ENCODE data around the gene FARP1. TPM values are rescaled to one million over a fixed set of nuclear protein-coding genes. Genes with fewer than 3 reads are reported as not detected.
A peak's percentile ranks its signal among the peaks of the same experiment; 100 is the strongest.

The FARP1 gene
- total and polyA plus RNA-seq, 2 of the 13 experiments (the other 11 are each of a cell fraction or from before 2014, with no cell fraction given) = 70.6 to 126 TPM

- no peak; the same call in 1 of the 2 replicates for TF ChIP-seq ZNF687 (CRISPR knock-in tag; IDR thresholded peaks at IDR 0.05)
- TF ChIP-seq ZNF224 (CRISPR knock-in tag; IDR thresholded peaks at IDR 0.05) = no peak
- no peak for TF ChIP-seq ZNF766 (CRISPR knock-in tag; IDR thresholded peaks at IDR 0.05; ENCODE audit: borderline replicate concordance)
- peak; percentile 82 for TF ChIP-seq ZMYM3 (CRISPR knock-in tag; IDR thresholded peaks at IDR 0.05)
- TF ChIP-seq ZNF253 (CRISPR knock-in tag; IDR thresholded peaks at IDR 0.05; ENCODE audit: borderline replicate concordance) = no peak
- TF ChIP-seq ZNF816 (CRISPR knock-in tag; IDR thresholded peaks at IDR 0.05; ENCODE audit: borderline replicate concordance) = 0 out of 2 replicates have a peak, but pooled peaks have one; percentile 53
- TF ChIP-seq ZNF629 (CRISPR knock-in tag; conservative IDR thresholded peaks at IDR 0.05) = no peak
- no peak for TF ChIP-seq THAP9 (CRISPR knock-in tag; IDR thresholded peaks at IDR 0.05; ENCODE audit: borderline replicate concordance)
- TF ChIP-seq ZSCAN20 (CRISPR knock-in tag; IDR thresholded peaks at IDR 0.05; ENCODE audit: borderline replicate concordance) = no peak
- TF ChIP-seq BHLHE40 (IDR thresholded peaks at IDR 0.05; ENCODE audit: low read length) = no peak
- no peak for TF ChIP-seq ZBTB26 (CRISPR knock-in tag; IDR thresholded peaks at IDR 0.05; ENCODE audit: borderline replicate concordance)
- no peak for TF ChIP-seq ZNF615 (CRISPR knock-in tag; IDR thresholded peaks at IDR 0.05; ENCODE audit: borderline replicate concordance)
- no peak for TF ChIP-seq ZNF709 (CRISPR knock-in tag; IDR thresholded peaks at IDR 0.05)
- TF ChIP-seq SSRP1 (CRISPR knock-in tag; IDR thresholded peaks at IDR 0.05) = no peak
- no peak for TF ChIP-seq ZNF136 (CRISPR knock-in tag; IDR thresholded peaks at IDR 0.05; ENCODE audit: low read depth)
- no peak for TF ChIP-seq LBX2 (CRISPR knock-in tag; IDR thresholded peaks at IDR 0.05; ENCODE audit: borderline replicate concordance)
- TF ChIP-seq RARA (CRISPR knock-in tag; IDR thresholded peaks at IDR 0.05) = peak; percentile 68
- no peak for TF ChIP-seq WIZ (CRISPR knock-in tag; IDR thresholded peaks at IDR 0.05)
- no peak for TF ChIP-seq TCF12 (IDR thresholded peaks at IDR 0.05)
- TF ChIP-seq TCF12 (CRISPR knock-in tag; IDR thresholded peaks at IDR 0.05) = 0 out of 2 replicates have a peak, but pooled peaks have one; percentile 42
Measured at GRCh38 chr13:98265692-98266551, 123.0 kb downstream of the FARP1 start (continued).

All from HepG2 (cell line).